GM10266 (cell line): Measurements from ENCODE around the gene SARDH.

ENCODE experiments used
- DNase-seq: peaks from one replicate; pipeline ENCODE4 v3.0.0; 2012; ENCODE audit errors: extremely low spot score
- TF ChIP-seq, protein P1 (sequence below): IDR thresholded peaks from 2 replicates; pipeline ENCODE4 v1.5.1; 2012; ENCODE audit warnings: mild to moderate bottlenecking, low read depth; ENCODE audit not compliant: control insufficient read depth, insufficient read depth; ENCODE audit errors: missing control alignments

Gene SARDH, protein sequence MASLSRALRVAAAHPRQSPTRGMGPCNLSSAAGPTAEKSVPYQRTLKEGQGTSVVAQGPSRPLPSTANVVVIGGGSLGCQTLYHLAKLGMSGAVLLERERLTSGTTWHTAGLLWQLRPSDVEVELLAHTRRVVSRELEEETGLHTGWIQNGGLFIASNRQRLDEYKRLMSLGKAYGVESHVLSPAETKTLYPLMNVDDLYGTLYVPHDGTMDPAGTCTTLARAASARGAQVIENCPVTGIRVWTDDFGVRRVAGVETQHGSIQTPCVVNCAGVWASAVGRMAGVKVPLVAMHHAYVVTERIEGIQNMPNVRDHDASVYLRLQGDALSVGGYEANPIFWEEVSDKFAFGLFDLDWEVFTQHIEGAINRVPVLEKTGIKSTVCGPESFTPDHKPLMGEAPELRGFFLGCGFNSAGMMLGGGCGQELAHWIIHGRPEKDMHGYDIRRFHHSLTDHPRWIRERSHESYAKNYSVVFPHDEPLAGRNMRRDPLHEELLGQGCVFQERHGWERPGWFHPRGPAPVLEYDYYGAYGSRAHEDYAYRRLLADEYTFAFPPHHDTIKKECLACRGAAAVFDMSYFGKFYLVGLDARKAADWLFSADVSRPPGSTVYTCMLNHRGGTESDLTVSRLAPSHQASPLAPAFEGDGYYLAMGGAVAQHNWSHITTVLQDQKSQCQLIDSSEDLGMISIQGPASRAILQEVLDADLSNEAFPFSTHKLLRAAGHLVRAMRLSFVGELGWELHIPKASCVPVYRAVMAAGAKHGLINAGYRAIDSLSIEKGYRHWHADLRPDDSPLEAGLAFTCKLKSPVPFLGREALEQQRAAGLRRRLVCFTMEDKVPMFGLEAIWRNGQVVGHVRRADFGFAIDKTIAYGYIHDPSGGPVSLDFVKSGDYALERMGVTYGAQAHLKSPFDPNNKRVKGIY

GRCh38 chr9:133737774-133738639 is at the start of gene SARDH:
Gene SARDH (minus strand): TSS chr9:133738352. CDS start chr9:133734173, 4,179 bp downstream.
- TF ChIP-seq, protein P1, sequence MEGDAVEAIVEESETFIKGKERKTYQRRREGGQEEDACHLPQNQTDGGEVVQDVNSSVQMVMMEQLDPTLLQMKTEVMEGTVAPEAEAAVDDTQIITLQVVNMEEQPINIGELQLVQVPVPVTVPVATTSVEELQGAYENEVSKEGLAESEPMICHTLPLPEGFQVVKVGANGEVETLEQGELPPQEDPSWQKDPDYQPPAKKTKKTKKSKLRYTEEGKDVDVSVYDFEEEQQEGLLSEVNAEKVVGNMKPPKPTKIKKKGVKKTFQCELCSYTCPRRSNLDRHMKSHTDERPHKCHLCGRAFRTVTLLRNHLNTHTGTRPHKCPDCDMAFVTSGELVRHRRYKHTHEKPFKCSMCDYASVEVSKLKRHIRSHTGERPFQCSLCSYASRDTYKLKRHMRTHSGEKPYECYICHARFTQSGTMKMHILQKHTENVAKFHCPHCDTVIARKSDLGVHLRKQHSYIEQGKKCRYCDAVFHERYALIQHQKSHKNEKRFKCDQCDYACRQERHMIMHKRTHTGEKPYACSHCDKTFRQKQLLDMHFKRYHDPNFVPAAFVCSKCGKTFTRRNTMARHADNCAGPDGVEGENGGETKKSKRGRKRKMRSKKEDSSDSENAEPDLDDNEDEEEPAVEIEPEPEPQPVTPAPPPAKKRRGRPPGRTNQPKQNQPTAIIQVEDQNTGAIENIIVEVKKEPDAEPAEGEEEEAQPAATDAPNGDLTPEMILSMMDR = no peak
- peak; percentile 81 for DNase-seq

DNA sequence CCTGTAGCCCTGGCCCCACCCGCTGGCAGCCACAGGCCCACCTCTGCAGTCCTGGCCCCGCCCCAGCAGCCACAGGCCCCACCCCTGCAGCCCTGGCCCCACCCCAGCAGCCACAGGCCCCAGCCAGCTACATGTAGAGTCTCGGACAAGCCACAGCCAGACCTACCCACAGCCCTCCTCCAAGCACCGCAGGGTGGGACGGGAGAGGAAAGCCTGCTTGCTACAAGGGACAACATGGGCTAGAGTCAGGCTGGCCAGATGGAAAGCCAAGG is 49.5 kb upstream of the SARDH start:
- DNase-seq = peak; percentile 93

GRCh38 chr9:133786907-133787753 is 49.0 kb upstream of the SARDH start:
- DNase-seq = no peak
- TF ChIP-seq, protein P1 = no peak

More for the DNA sequence above, 49.5 kb upstream of the SARDH start:
- TF ChIP-seq, protein P1 = no peak

DNA sequence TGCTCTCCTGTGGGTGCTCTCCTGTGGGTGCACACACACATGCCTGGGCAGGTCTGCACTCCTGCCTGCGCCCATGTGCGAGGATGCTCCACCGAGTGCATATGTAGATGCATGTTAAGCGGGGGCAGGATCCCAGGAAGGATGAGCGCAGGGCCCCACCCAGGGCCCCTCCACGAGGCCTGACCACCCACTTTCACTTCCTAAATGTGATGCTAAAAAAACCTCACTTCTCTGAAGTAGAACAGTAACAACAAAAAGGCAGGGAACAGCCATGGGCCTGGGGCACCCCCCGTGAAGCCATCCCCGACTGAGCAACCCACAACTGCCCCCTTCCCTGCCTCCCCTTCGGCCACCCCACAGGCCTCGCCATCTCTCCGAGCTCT is 48.2 kb upstream of the SARDH start:
- TF ChIP-seq, protein P1 = no peak
- peak; percentile 74 for DNase-seq

GRCh38 chr9:133785753-133786370 is 47.7 kb upstream of the SARDH start:
- TF ChIP-seq, protein P1 = no peak

More at GRCh38 chr9:133785753-133786370, 47.7 kb upstream of the SARDH start:
- DNase-seq = no peak
